BJ (cell line): ENCODE measurements around the gene PROSER3. TPM values are rescaled to one million over a fixed set of nuclear protein-coding genes. Genes with fewer than 3 reads are reported as not detected.
"Not testable (repeated sequence)": the region's sequence is repeated elsewhere in the genome, so short reads cannot be mapped to it uniquely, and the experiment has no call there.

Experiments used
- CTCF ChIA-PET: fragments of 350-600 bp; formaldehyde crosslinking; extraction: SDS; loops from one replicate; lab custom pipeline; 2021; ENCODE audit warnings: antibody characterized with exemption, inconsistent platforms; lab: Yijun Ruan, JAX
- POLR2A ChIA-PET: fragments of 300-600 bp; sonication (Branson Sonifier 250); formaldehyde crosslinking; extraction: SDS; loops from one replicate; lab custom pipeline; 2021; ENCODE audit warnings: antibody characterized with exemption; lab: Charles Lee
- DNase-seq: peaks from one replicate; pipeline ENCODE4 v3.0.0-alpha.2; 2011; ENCODE audit warnings: low read depth
- H3K27me3 ChIP-seq: 2 replicates; pipeline ENCODE4 v1.6.0; 2011; ENCODE audit warnings: low read length; ENCODE audit not compliant: control insufficient read depth, insufficient read depth
- H3K36me3 ChIP-seq: 2 replicates; pipeline ENCODE4 v1.5.1; 2011; ENCODE audit warnings: low read length; ENCODE audit not compliant: control insufficient read depth, insufficient read depth
- H3K4me3 ChIP-seq: 2 replicates; pipeline ENCODE4 v1.5.1; 2011; ENCODE audit warnings: low read depth, mild to moderate bottlenecking, control low read depth, low read length
- CTCF ChIP-seq: IDR thresholded peaks from 2 replicates; pipeline ENCODE4 v1.5.1; 2011; ENCODE audit warnings: low read depth, mild to moderate bottlenecking, control low read depth, inconsistent platforms, low read length, moderate library complexity; ENCODE audit not compliant: insufficient read depth
- polyA plus RNA-seq: library from polyadenylated mRNA; depleted of rRNA; stranded (reverse); fragments of >200 nt; gene quantifications from 2 replicates; pipeline ENCODE4 v1.2.3, GENCODE V29; 2011

PROSER3 gene
- polyA plus RNA-seq, 1 experiment = 9.4 TPM

GRCh38 chr19:35767288-35768081 is 9.5 kb downstream of the PROSER3 start:
- TF ChIP-seq CTCF = no peak
- Histone ChIP-seq H3K36me3 (peaks cover 12% of the 10 kb centered on the region), H3K27me3 (no peaks in the 10 kb centered on the region), H3K4me3 (no peak overlapping the region)
- no peak for DNase-seq
- ChIA-PET CTCF (interaction anchor here (0.6 kb wide), 1 partner anchor 680 kb away, joined by 3 read pairs; no protein-coding TSS in a partner anchor), POLR2A (no interaction called here)

- peaks cover 12% of the 10 kb centered on the region for H3K36me3 ChIP-seq
- ChIA-PET CTCF (no interaction called here), POLR2A (no interaction called here)
- TF ChIP-seq CTCF = no peak
- no peak overlapping the region for H3K4me3 ChIP-seq
- no peaks in the 10 kb centered on the region for H3K27me3 ChIP-seq
- no peak for DNase-seq
These were observed 10.1 kb downstream of the PROSER3 start for GRCh38 chr19:35768082-35768421.

GRCh38 chr19:35772362-35772761 is 14.4 kb downstream of the PROSER3 start:
- POLR2A ChIA-PET, H3K36me3 ChIP-seq, DNase-seq, CTCF ChIA-PET, H3K4me3 ChIP-seq, H3K27me3 ChIP-seq: not testable (repeated sequence)

- CTCF ChIA-PET = interaction anchor here (0.9 kb wide), 1 partner anchor 42 kb away, joined by 3 read pairs; no protein-coding TSS in a partner anchor
- TF ChIP-seq CTCF = no peak
- no peak for DNase-seq
These were observed 15.2 kb downstream of the PROSER3 start for GRCh38 chr19:35773020-35773806.

GRCh38 chr19:35774274-35775045 is 16.5 kb downstream of the PROSER3 start:
- DNase-seq = no peak
- H3K27me3 ChIP-seq = no peaks in the 10 kb centered on the region
- no peaks in the 10 kb centered on the region for H3K36me3 ChIP-seq
- ChIA-PET CTCF (interaction anchor here (0.9 kb wide), 1 partner anchor 40 kb away, joined by 3 read pairs; no protein-coding TSS in a partner anchor), POLR2A (no interaction called here)
- H3K4me3 ChIP-seq = peak overlapping the region; percentile 24
- no peak for TF ChIP-seq CTCF

More at GRCh38 chr19:35773020-35773806, 15.2 kb downstream of the PROSER3 start:
- POLR2A ChIA-PET = no interaction called here
- no peak overlapping the region for H3K4me3 ChIP-seq
- no peaks in the 10 kb centered on the region for H3K27me3 ChIP-seq
- H3K36me3 ChIP-seq = peaks cover 2% of the 10 kb centered on the region; the same call in 1 of the 2 replicates
